Nephron (organoid): ENCODE results near the gene IDH3G.

ENCODE experiments used
- H3K27ac Mint-ChIP-seq, 3 experiments: 2 replicates each; pipeline ENCODE4 v1.8.0; 2020; ENCODE audit warnings: mixed read lengths in 3 of 3, mild to moderate bottlenecking in 2 of 3, moderate library complexity in 1 of 3
- H3K27me3 Mint-ChIP-seq: 2 replicates; pipeline ENCODE4 v1.8.0; 2021; ENCODE audit warnings: low read depth, mild to moderate bottlenecking, moderate library complexity, mixed read lengths
- H3K36me3 Mint-ChIP-seq: 2 replicates; pipeline ENCODE4 v1.8.0; 2020; ENCODE audit warnings: low read depth, mixed read lengths
- H3K4me1 Mint-ChIP-seq: 2 replicates; pipeline ENCODE4 v1.8.0; 2020; ENCODE audit warnings: mixed read lengths
- H3K4me3 Mint-ChIP-seq, 3 experiments: 2 replicates each; pipeline ENCODE4 v1.8.0; 2020; ENCODE audit warnings: mild to moderate bottlenecking in 3 of 3, mixed read lengths in 3 of 3, moderate library complexity in 2 of 3
- H3K9me3 Mint-ChIP-seq: 2 replicates; pipeline ENCODE4 v1.8.0; 2020; ENCODE audit warnings: mixed read lengths
- TF ChIP-seq, protein P1 (sequence below), 3 experiments: fragments of 200-600 bp; sonication (generic); IDR thresholded peaks; one replicate each; pipeline ENCODE4 v1.5.0; 2021; ENCODE audit warnings: antibody characterized with exemption in 3 of 3; ENCODE audit not compliant: unreplicated experiment in 3 of 3

IDH3G gene

GRCh38 chrX:153763989-153764755 lies 30.0 kb downstream of the IDH3G start, which contains the start of gene PLXNB3:
Gene PLXNB3 (plus strand): TSS chrX:153764249. CDS start chrX:153765536, 1,287 bp downstream.
- no peak within 1 kb of the TSS for H3K27ac Mint-ChIP-seq
- no peak within 1 kb of the TSS for H3K4me3 Mint-ChIP-seq
- H3K4me1 Mint-ChIP-seq: peaks cover 5% of the 10 kb centered on the region
- peaks cover 4% of the 10 kb centered on the region for H3K27me3 Mint-ChIP-seq
- peaks cover 8% of the 10 kb centered on the region for H3K9me3 Mint-ChIP-seq
- TF ChIP-seq, protein P1, sequence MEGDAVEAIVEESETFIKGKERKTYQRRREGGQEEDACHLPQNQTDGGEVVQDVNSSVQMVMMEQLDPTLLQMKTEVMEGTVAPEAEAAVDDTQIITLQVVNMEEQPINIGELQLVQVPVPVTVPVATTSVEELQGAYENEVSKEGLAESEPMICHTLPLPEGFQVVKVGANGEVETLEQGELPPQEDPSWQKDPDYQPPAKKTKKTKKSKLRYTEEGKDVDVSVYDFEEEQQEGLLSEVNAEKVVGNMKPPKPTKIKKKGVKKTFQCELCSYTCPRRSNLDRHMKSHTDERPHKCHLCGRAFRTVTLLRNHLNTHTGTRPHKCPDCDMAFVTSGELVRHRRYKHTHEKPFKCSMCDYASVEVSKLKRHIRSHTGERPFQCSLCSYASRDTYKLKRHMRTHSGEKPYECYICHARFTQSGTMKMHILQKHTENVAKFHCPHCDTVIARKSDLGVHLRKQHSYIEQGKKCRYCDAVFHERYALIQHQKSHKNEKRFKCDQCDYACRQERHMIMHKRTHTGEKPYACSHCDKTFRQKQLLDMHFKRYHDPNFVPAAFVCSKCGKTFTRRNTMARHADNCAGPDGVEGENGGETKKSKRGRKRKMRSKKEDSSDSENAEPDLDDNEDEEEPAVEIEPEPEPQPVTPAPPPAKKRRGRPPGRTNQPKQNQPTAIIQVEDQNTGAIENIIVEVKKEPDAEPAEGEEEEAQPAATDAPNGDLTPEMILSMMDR (IDR thresholded peaks at IDR 0.05; ENCODE audit: unreplicated experiment in 3 of 3): peak; percentile 70 to 73 (median 70)
- H3K36me3 Mint-ChIP-seq: no peaks in the 10 kb centered on the region

DNA sequence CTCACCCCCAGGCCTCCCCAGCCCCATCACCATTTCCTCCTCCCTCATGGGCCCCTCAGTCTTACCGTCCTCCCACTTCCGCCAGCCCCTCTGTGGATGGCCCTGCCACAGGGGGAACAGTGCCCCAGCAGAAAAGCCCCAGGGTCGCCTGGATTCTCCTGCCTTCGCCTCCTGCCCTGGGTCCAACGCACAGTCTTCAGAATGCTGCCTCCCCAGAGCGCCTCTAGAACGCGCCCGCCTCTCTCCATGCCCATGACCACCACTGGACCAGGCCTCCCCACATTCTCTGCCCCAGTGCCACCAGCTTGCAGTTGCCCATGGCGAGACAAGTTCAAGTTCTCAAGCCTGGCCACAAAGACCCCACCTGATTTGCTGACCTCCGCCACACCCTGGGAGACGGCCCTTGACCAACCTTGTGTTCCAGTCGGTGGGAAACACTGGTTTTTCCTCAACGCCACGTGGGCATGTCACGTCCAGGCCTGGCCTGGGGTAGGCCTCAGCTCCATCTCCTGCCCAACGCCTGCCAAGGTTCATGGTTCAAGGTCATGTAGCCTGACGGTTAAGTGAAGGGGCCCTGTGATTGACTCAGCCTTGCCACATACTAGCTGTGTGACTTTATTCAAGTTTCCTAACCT lies 30.8 kb downstream of the IDH3G start:
- peaks cover 8% of the 10 kb centered on the region for H3K9me3 Mint-ChIP-seq
- H3K4me1 Mint-ChIP-seq: peaks cover 5% of the 10 kb centered on the region
- no peak overlapping the region for H3K4me3 Mint-ChIP-seq
- H3K27me3 Mint-ChIP-seq: peaks cover 4% of the 10 kb centered on the region
- no peaks in the 10 kb centered on the region for H3K36me3 Mint-ChIP-seq
- no peak overlapping the region for H3K27ac Mint-ChIP-seq
- TF ChIP-seq, protein P1 (IDR thresholded peaks at IDR 0.05; ENCODE audit: unreplicated experiment in 3 of 3): no peak

DNA sequence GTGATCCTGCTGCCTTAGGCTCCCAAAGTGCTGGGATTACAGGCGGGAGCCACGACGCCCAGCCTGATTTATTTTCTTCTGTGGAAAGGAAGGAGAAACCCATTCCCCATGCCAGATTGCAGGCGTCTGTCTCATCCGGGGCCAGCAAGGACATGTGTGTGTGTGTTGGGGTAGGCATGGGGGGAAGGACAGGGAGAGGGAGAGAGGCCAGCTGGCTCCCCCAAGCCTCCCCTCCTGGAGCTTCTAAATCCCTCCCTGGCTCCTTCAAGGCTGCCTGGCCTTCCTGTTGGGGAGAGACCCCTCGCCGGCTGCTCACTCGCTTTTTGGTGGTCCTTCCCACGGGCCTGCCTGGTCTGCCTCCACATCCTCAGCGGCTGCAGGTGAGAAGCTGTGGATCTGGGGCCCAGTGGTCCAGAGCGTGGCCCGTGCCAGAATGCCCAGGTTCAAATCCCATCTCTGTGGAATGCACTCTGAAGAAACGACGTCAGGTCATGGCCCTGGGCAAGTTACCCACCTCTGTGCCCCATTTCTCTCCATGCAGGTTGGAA lies 31.5 kb downstream of the IDH3G start:
- no peak overlapping the region for H3K27ac Mint-ChIP-seq
- H3K4me1 Mint-ChIP-seq: peaks cover 5% of the 10 kb centered on the region
- peaks cover 4% of the 10 kb centered on the region for H3K27me3 Mint-ChIP-seq
- no peak overlapping the region for H3K4me3 Mint-ChIP-seq
- peaks cover 10% of the 10 kb centered on the region for H3K9me3 Mint-ChIP-seq
- TF ChIP-seq, protein P1 (IDR thresholded peaks at IDR 0.05; ENCODE audit: unreplicated experiment in 3 of 3): no peak
- no peaks in the 10 kb centered on the region for H3K36me3 Mint-ChIP-seq

DNA sequence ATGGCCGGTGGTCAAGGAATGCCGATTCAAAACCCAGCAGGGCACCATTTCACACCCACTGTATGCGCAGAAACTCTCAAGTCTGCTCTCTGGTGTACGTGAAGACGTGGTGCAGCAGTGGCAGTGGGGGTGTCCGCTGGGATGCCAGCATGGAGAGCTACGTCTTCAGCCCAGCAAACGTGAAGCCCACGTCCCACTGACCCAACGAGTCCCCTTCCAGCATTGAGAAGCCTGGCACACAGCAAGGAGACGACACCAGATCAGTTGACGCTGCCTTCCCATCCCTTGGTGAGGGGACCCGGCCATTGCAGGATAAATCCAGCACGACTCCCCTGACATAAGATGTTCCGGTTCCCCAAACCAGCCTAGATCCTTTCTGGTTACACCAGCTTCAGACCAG lies 32.3 kb downstream of the IDH3G start:
- Mint-ChIP-seq H3K27me3 (peaks cover 4% of the 10 kb centered on the region), H3K36me3 (no peaks in the 10 kb centered on the region), H3K4me1 (peaks cover 5% of the 10 kb centered on the region), H3K9me3 (peaks cover 17% of the 10 kb centered on the region), H3K27ac (no peak overlapping the region), H3K4me3 (no peak overlapping the region)
- TF ChIP-seq, protein P1 (IDR thresholded peaks at IDR 0.05; ENCODE audit: unreplicated experiment in 3 of 3): no peak

- Mint-ChIP-seq H3K36me3 (no peaks in the 10 kb centered on the region), H3K9me3 (peaks cover 28% of the 10 kb centered on the region), H3K4me3 (no peak overlapping the region), H3K27ac (no peak overlapping the region), H3K27me3 (peaks cover 4% of the 10 kb centered on the region), H3K4me1 (no peaks in the 10 kb centered on the region)
- TF ChIP-seq, protein P1 (IDR thresholded peaks at IDR 0.05; ENCODE audit: unreplicated experiment in 3 of 3): no peak
These were observed 39.0 kb downstream of the IDH3G start for GRCh38 chrX:153755136-153755535.
